Measurements from ENCODE around the gene CDH23. TPM values are rescaled to one million over a fixed set of nuclear protein-coding genes. Genes with fewer than 3 reads are reported as not detected.

CDH23 gene
- polyA plus RNA-seq, 2 donors, result 1.6 to 3.2 TPM

DNA sequence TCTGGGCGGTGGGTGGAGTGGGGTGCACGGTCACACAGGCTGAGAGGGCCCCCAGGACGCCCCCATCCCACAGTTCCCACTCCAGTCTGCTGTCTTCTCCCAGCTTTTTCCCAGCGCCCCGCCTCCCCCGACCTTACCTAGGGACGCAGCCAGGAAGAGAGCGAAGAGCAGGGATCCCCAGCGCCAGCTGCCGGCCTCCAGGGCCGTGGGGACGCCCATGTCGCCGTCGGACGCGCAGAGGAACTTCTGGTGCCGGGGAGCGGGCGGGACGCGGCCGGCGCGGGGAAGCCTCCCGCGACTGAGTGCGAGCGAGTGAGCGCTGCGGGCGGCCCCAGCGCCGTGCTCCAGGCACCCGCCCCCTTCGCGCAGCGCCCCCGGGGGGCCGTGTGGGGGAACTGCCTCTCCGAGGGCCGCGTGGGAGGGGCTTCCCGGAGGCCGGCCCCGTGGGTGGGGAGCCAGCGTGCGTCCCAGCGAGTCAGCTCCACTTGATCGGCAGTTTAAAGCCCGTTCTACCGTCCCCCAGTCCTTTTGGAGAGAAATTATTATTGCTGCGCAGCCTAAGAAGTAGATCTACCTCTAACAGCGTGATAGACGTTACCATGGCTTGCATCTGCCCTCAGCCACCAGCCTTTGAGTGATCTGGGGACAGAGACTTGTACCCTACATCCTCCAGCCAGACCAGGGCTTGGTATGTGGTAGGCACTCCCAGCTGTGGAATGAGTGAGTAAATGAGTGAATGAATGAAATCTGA is 376.7 kb downstream of the CDH23 start, which contains the start of gene VSIR:
VSIR (minus strand) TSS at position 300 of the 751 bp plus-strand sequence; CDS start at position 219, 81 bp downstream.
- Histone ChIP-seq H3K27ac (ENCODE audit: low read depth in 2 of 2, low read length in 1 of 2) (peak within 1 kb of the TSS; percentile 97), H3K36me3 (ENCODE audit: control insufficient read depth in 2 of 2, insufficient read depth in 2 of 2, low read length in 1 of 2) (peaks cover 0 to 3% of the 10 kb centered on the region in 2 donors), H3K27me3 (ENCODE audit: control insufficient read depth in 1 of 2, insufficient read depth in 2 of 2, low read length in 2 of 2) (no peaks in the 10 kb centered on the region), H3K4me3 (ENCODE audit: low read depth in 1 of 2, low read length in 2 of 2) (peak within 1 kb of the TSS; percentile 79 to 88), H3K9me3 (ENCODE audit: control insufficient read depth in 2 of 2, insufficient read depth in 1 of 2, low read depth in 1 of 2, low read length in 1 of 2) (no peaks in the 10 kb centered on the region), H3K4me1 (ENCODE audit: control insufficient read depth in 2 of 2, insufficient read depth in 2 of 2, low read length in 1 of 2) (peaks cover 16 to 31% of the 10 kb centered on the region in 2 donors)
- 1 to 2% methylated on average over 55 of the region's 55 CpGs for WGBS, 2 donors

DNA sequence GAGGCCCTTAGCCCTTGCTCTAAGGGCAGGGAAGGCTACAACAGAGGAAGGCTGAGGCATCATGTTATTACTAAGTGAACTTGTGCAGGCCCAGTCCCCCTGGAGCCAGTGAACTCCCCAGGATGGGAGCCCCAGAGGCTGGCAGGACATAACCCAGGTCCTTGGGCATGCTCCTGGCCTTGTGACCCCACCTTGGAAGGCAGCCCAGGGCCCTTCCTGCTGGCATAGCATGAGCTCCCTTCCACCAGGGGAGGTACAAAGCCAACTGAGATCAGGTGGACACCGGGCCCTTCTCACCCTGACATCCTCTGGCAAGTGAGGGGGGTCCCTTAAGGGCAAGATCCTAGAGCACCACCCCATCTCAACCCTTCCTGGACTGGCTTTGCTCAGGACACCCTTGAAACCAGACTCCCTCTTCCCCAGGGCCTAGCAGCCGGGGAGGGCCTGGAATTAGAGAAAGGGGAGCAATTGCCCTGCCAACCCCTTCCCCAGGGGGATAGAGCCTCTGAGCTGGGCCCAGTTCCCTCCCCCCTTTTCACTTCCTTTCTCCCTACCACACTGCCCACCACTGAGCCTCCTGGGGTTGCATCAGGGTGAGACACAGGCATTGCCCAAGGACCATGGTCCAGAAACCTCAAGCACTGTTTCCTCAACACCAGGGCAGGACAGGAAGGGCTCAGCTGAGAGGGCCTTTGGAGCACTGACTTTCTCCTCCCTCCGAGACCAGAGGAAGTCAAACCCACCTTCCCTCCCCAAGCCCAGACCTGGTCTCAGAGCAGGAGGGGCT is 378.4 kb downstream of the CDH23 start:
- 61 to 84% methylated on average over 3 of the region's 3 CpGs for WGBS, 2 donors
- Histone ChIP-seq H3K9me3 (ENCODE audit: control insufficient read depth in 2 of 2, insufficient read depth in 1 of 2, low read depth in 1 of 2, low read length in 1 of 2) (no peaks in the 10 kb centered on the region), H3K4me1 (ENCODE audit: control insufficient read depth in 2 of 2, insufficient read depth in 2 of 2, low read length in 1 of 2) (peaks cover 12 to 28% of the 10 kb centered on the region in 2 donors), H3K36me3 (ENCODE audit: control insufficient read depth in 2 of 2, insufficient read depth in 2 of 2, low read length in 1 of 2) (no peaks in the 10 kb centered on the region), H3K27me3 (ENCODE audit: control insufficient read depth in 1 of 2, insufficient read depth in 2 of 2, low read length in 2 of 2) (no peaks in the 10 kb centered on the region), H3K27ac (ENCODE audit: low read depth in 2 of 2, low read length in 1 of 2) (no peak overlapping the region), H3K4me3 (ENCODE audit: low read depth in 1 of 2, low read length in 2 of 2) (no peak overlapping the region)

DNA sequence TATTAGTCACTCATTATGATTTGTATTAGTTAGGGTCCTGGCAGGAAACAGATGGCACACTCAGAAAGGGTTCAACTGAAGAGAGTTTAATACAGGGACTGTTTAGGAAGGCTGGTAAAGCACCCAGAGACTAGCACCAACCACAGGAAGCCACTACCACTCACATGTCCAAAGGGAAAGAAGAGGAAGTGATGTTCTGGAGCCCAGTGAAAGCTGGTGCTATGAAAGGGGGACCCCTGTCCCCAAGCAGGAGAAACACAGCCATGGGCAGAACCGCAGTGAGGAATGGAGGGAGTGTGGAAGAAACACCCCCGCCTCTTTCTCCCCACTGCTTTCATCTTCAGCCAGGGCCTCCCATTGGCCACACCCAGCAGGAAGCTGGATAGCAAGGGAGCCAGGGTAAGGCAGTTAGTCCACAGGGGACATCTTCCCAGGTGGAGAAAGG is 379.8 kb downstream of the CDH23 start:
- H3K4me3 ChIP-seq (ENCODE audit: low read depth in 1 of 2, low read length in 2 of 2), result no peak overlapping the region
- no peaks in the 10 kb centered on the region for H3K36me3 ChIP-seq (ENCODE audit: control insufficient read depth in 2 of 2, insufficient read depth in 2 of 2, low read length in 1 of 2)
- peaks cover 5 to 19% of the 10 kb centered on the region in 2 donors for H3K4me1 ChIP-seq (ENCODE audit: control insufficient read depth in 2 of 2, insufficient read depth in 2 of 2, low read length in 1 of 2)
- no peaks in the 10 kb centered on the region for H3K9me3 ChIP-seq (ENCODE audit: control insufficient read depth in 2 of 2, insufficient read depth in 1 of 2, low read depth in 1 of 2, low read length in 1 of 2)
- H3K27me3 ChIP-seq (ENCODE audit: control insufficient read depth in 1 of 2, insufficient read depth in 2 of 2, low read length in 2 of 2), result no peaks in the 10 kb centered on the region
- WGBS, 2 donors, result 55 to 64% methylated on average over 2 of the region's 2 CpGs
- no peak overlapping the region for H3K27ac ChIP-seq (ENCODE audit: low read depth in 2 of 2, low read length in 1 of 2)

DNA sequence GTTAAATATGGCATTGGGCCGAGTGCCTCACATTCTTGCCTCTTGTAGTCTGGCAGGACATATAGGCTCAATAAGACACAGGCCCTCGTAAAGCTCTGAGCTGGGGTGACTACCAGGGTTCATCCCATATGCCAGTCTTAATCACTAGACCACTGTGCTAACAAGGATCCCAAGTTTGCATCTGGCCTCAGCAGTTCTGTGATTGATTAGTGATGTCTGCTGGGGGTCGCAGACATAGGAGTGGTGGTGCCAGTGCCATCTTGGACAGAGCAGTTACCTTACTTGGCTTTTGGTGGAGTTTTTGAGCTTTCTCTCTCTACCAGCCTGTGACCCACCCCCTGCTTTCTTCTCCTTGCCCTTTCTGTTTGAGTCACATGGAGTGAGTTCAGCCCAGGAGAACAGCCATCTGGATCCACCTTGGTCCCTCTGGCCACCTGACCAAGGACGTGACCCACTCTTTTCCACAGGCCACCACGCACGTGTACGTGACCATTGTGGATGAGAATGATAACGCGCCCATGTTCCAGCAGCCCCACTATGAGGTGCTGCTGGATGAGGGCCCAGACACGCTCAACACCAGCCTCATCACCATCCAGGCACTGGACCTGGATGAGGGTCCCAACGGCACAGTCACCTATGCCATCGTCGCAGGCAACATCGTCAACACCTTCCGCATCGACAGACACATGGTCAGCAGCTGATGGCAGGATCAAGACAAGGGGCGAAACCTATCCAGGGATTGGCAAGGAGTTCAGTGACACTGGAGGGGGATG is 380.7 kb downstream of the CDH23 start:
- H3K27ac ChIP-seq (ENCODE audit: low read depth in 2 of 2, low read length in 1 of 2), result no peak overlapping the region
- H3K4me3 ChIP-seq (ENCODE audit: low read depth in 1 of 2, low read length in 2 of 2), result no peak overlapping the region
- WGBS, 2 donors, result 97 to 98% methylated on average over 17 of the region's 17 CpGs
- H3K9me3 ChIP-seq (ENCODE audit: control insufficient read depth in 2 of 2, insufficient read depth in 1 of 2, low read depth in 1 of 2, low read length in 1 of 2), result no peaks in the 10 kb centered on the region
- H3K36me3 ChIP-seq (ENCODE audit: control insufficient read depth in 2 of 2, insufficient read depth in 2 of 2, low read length in 1 of 2), result no peaks in the 10 kb centered on the region
- peaks cover 0 to 11% of the 10 kb centered on the region in 2 donors for H3K4me1 ChIP-seq (ENCODE audit: control insufficient read depth in 2 of 2, insufficient read depth in 2 of 2, low read length in 1 of 2)
- no peaks in the 10 kb centered on the region for H3K27me3 ChIP-seq (ENCODE audit: control insufficient read depth in 1 of 2, insufficient read depth in 2 of 2, low read length in 2 of 2)

DNA sequence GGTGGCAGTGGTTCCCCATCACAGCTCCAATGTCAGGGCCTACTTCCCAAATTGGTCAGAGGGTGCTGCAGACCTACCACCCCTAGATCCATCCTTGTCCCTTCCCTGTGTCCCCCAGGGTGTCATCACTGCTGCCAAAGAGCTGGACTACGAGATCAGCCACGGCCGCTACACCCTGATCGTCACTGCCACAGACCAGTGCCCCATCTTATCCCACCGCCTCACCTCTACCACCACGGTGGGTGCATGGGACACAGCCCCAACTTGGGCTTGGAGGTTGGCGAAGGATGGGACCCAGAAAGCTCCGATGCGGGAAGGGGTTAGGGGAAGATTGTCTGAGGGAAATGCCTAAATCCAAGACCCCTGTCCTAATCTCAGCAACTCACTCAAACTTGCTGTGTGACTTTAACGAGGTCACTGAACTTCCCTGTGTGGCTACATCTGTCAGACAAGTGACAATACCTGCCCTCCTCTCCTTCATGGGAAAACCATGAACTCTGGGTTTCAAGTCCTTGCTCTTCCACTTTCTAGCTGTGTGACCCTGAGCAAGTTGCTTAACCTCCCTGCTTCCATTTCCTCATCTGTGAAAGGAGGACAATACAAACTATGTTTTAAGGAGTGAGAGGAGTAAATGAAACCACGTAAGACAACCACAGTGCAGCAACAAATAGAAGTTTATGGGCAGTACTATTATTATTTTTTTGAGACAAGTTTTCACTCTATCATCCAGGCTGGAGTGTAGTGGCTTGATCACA is 381.5 kb downstream of the CDH23 start:
- 78 to 91% methylated on average over 11 of the region's 11 CpGs for WGBS, 2 donors

DNA sequence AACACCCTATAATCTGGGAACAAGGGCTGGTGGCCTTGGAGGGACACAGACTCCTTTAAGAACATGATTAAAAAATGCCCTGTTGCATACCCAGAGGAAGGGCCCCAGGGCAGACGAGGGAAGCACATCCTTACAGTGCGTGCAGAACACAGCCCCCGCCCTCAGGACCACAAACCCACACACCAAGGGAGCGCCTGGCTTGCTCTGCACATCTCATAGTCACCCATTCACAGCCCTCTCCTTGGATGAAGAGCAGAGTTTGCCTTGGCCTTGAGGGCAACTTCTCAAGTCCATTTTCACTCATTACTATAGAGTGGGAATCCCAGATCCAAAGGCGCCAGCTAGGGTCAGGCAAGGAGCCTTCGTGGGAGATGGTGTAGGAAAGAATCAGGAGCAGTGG is 382.9 kb downstream of the CDH23 start:
- Histone ChIP-seq H3K4me3 (ENCODE audit: low read depth in 1 of 2, low read length in 2 of 2) (no peak overlapping the region), H3K4me1 (ENCODE audit: control insufficient read depth in 2 of 2, insufficient read depth in 2 of 2, low read length in 1 of 2) (no peaks in the 10 kb centered on the region), H3K36me3 (ENCODE audit: control insufficient read depth in 2 of 2, insufficient read depth in 2 of 2, low read length in 1 of 2) (no peaks in the 10 kb centered on the region), H3K27me3 (ENCODE audit: control insufficient read depth in 1 of 2, insufficient read depth in 2 of 2, low read length in 2 of 2) (no peaks in the 10 kb centered on the region), H3K9me3 (ENCODE audit: control insufficient read depth in 2 of 2, insufficient read depth in 1 of 2, low read depth in 1 of 2, low read length in 1 of 2) (no peaks in the 10 kb centered on the region), H3K27ac (ENCODE audit: low read depth in 2 of 2, low read length in 1 of 2) (no peak overlapping the region)
- WGBS, 2 donors, result 83 to 92% methylated on average over 6 of the region's 6 CpGs

More for the DNA sequence above, 381.5 kb downstream of the CDH23 start:
- Histone ChIP-seq H3K4me3 (ENCODE audit: low read depth in 1 of 2, low read length in 2 of 2) (no peak overlapping the region), H3K27me3 (ENCODE audit: control insufficient read depth in 1 of 2, insufficient read depth in 2 of 2, low read length in 2 of 2) (no peaks in the 10 kb centered on the region), H3K9me3 (ENCODE audit: control insufficient read depth in 2 of 2, insufficient read depth in 1 of 2, low read depth in 1 of 2, low read length in 1 of 2) (no peaks in the 10 kb centered on the region), H3K4me1 (ENCODE audit: control insufficient read depth in 2 of 2, insufficient read depth in 2 of 2, low read length in 1 of 2) (peaks cover 0 to 7% of the 10 kb centered on the region in 2 donors), H3K36me3 (ENCODE audit: control insufficient read depth in 2 of 2, insufficient read depth in 2 of 2, low read length in 1 of 2) (no peaks in the 10 kb centered on the region), H3K27ac (ENCODE audit: low read depth in 2 of 2, low read length in 1 of 2) (no peak overlapping the region)

DNA sequence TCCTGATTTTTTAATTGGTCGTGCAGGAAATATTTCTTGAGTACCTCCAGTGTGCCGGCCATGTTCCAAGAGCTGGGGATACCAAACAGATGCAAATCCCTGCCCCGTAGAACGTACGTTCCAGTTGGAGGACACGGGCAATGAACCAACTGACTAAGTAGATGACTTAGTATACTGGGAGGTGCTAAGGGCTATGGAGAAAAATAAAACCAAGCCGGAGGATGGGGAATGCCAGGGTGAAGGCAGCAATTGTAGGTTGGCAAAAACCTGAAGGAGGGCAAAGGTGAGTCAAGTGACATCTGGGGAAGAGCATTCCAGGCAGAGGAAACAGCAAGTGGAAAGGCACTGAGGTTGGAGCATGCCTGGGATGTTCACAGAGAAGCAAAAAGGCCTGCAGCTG is 383.4 kb downstream of the CDH23 start:
- Histone ChIP-seq H3K4me1 (ENCODE audit: control insufficient read depth in 2 of 2, insufficient read depth in 2 of 2, low read length in 1 of 2) (no peaks in the 10 kb centered on the region), H3K4me3 (ENCODE audit: low read depth in 1 of 2, low read length in 2 of 2) (no peak overlapping the region), H3K27me3 (ENCODE audit: control insufficient read depth in 1 of 2, insufficient read depth in 2 of 2, low read length in 2 of 2) (no peaks in the 10 kb centered on the region), H3K27ac (ENCODE audit: low read depth in 2 of 2, low read length in 1 of 2) (no peak overlapping the region), H3K36me3 (ENCODE audit: control insufficient read depth in 2 of 2, insufficient read depth in 2 of 2, low read length in 1 of 2) (no peaks in the 10 kb centered on the region), H3K9me3 (ENCODE audit: control insufficient read depth in 2 of 2, insufficient read depth in 1 of 2, low read depth in 1 of 2, low read length in 1 of 2) (no peaks in the 10 kb centered on the region)
- WGBS, 2 donors, result 86 to 90% methylated on average over 7 of the region's 7 CpGs

DNA sequence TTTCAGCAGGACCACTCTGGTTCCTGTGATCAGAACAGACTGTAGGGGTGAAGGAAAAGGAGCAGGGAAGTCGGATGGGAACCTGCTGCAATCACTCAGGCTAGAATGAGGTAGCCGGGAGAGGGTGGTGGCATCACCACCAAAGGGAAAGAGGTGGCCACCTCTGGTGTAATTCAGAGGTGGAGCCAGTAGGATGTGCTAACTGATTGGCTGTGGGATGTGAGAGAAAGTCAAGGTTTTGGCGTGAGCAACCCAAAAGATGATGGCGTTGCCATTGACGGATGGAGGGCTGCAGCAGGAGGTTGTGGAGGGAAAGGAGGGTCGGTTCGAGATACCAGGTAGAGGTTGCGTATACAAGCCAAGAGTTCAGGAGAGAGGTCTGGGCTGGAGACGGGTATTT is 384.0 kb downstream of the CDH23 start:
- no peaks in the 10 kb centered on the region for H3K9me3 ChIP-seq (ENCODE audit: control insufficient read depth in 2 of 2, insufficient read depth in 1 of 2, low read depth in 1 of 2, low read length in 1 of 2)
- no peaks in the 10 kb centered on the region for H3K36me3 ChIP-seq (ENCODE audit: control insufficient read depth in 2 of 2, insufficient read depth in 2 of 2, low read length in 1 of 2)
- H3K4me3 ChIP-seq (ENCODE audit: low read depth in 1 of 2, low read length in 2 of 2), result no peak overlapping the region
- 89 to 91% methylated on average over 9 of the region's 9 CpGs for WGBS, 2 donors
- no peaks in the 10 kb centered on the region for H3K27me3 ChIP-seq (ENCODE audit: control insufficient read depth in 1 of 2, insufficient read depth in 2 of 2, low read length in 2 of 2)
- H3K27ac ChIP-seq (ENCODE audit: low read depth in 2 of 2, low read length in 1 of 2), result no peak overlapping the region
- no peaks in the 10 kb centered on the region for H3K4me1 ChIP-seq (ENCODE audit: control insufficient read depth in 2 of 2, insufficient read depth in 2 of 2, low read length in 1 of 2)

Data from esophagus (tissue), 2 donors.